ENCODE data around the gene NTNG1.

Gene NTNG1

DNA sequence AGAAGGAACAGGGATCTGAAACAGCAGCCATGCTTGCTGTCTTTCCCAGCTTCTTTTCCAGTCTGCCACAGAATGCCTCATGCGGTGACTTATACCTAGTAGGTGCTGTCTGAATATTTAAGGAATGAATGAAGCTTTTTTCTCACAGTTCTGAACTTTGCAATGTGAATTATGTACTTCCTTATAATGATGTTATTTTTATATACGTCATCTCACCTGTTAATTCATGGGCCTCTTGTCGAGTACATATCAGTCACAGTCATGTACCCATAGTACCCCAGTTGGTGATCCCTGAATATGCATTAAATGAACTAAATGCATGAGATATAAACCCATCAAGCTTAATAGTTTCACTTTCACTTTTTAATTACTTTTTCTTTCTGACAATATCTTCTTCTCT is 132.7 kb downstream of the NTNG1 start:
- H3K4me3 ChIP-seq (ENCODE audit: low read length), result no peak overlapping the region
- H3K9me3 ChIP-seq (ENCODE audit: control insufficient read depth, low read length), result no peaks in the 10 kb centered on the region
- H3K36me3 ChIP-seq (ENCODE audit: control insufficient read depth, insufficient read depth, low read length), result no peaks in the 10 kb centered on the region
- H3K27me3 ChIP-seq (ENCODE audit: control insufficient read depth, insufficient read depth, low read length), result no peaks in the 10 kb centered on the region
- no peaks in the 10 kb centered on the region for H3K4me1 ChIP-seq (ENCODE audit: control insufficient read depth, insufficient read depth, low read length)
- no peak overlapping the region for H3K9ac ChIP-seq (ENCODE audit: low read length)

GRCh38 chr1:107274227-107274626 is 133.4 kb downstream of the NTNG1 start:
- Histone ChIP-seq H3K27me3 (ENCODE audit: control insufficient read depth, insufficient read depth, low read length) (no peaks in the 10 kb centered on the region), H3K9me3 (ENCODE audit: control insufficient read depth, low read length) (no peaks in the 10 kb centered on the region), H3K4me1 (ENCODE audit: control insufficient read depth, insufficient read depth, low read length) (no peaks in the 10 kb centered on the region), H3K36me3 (ENCODE audit: control insufficient read depth, insufficient read depth, low read length) (no peaks in the 10 kb centered on the region), H3K9ac (ENCODE audit: low read length) (no peak overlapping the region), H3K4me3 (ENCODE audit: low read length) (no peak overlapping the region)

GRCh38 chr1:107276247-107276646 is 135.4 kb downstream of the NTNG1 start:
- Histone ChIP-seq H3K27me3 (ENCODE audit: control insufficient read depth, insufficient read depth, low read length) (no peaks in the 10 kb centered on the region), H3K9me3 (ENCODE audit: control insufficient read depth, low read length) (no peaks in the 10 kb centered on the region), H3K4me1 (ENCODE audit: control insufficient read depth, insufficient read depth, low read length) (no peaks in the 10 kb centered on the region), H3K36me3 (ENCODE audit: control insufficient read depth, insufficient read depth, low read length) (no peaks in the 10 kb centered on the region), H3K4me3 (ENCODE audit: low read length) (no peak overlapping the region), H3K9ac (ENCODE audit: low read length) (no peak overlapping the region)

DNA sequence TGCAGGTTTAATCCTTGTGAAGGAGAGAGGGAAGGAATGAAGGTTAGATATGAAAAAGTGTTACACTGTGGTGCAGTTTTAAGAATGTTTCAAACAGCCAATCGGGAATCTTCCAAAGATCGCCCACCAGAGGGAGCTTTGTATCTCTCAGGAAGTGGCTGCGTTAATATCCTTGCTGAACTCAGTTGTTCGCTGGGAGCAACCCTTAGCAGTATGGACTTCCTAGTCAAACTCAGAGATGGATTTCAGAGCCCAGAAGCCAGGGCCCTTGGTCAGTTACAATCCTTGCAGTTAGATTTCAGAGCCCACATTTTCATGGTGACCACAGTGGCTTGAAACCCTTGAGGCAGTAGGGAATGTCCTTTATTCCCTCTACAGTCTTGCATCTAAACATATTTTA is 136.2 kb downstream of the NTNG1 start:
- no peaks in the 10 kb centered on the region for H3K4me1 ChIP-seq (ENCODE audit: control insufficient read depth, insufficient read depth, low read length)
- H3K27me3 ChIP-seq (ENCODE audit: control insufficient read depth, insufficient read depth, low read length), result no peaks in the 10 kb centered on the region
- no peaks in the 10 kb centered on the region for H3K36me3 ChIP-seq (ENCODE audit: control insufficient read depth, insufficient read depth, low read length)
- H3K9ac ChIP-seq (ENCODE audit: low read length), result no peak overlapping the region
- no peak overlapping the region for H3K4me3 ChIP-seq (ENCODE audit: low read length)
- H3K9me3 ChIP-seq (ENCODE audit: control insufficient read depth, low read length), result no peaks in the 10 kb centered on the region

DNA sequence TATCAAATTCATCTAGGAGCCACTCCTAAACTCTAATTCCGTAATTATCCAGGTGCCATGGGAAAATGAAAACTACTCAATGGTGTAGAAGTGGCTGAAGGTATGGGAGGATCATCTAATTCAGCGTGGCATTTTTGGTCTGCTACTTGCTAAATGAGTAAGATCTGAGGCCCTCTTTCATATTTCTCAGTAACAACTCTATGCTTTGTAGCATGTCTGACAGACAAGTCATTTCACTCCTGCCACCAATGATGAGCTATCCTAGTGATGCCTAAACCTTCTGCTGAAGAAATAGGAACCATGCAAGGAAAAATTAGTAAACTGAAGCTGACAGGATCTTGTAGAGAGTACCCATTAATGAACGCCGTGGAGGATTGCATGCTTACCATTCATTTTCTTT is 145.3 kb downstream of the NTNG1 start:
- H3K4me1 ChIP-seq (ENCODE audit: control insufficient read depth, insufficient read depth, low read length), result no peaks in the 10 kb centered on the region
- no peaks in the 10 kb centered on the region for H3K9me3 ChIP-seq (ENCODE audit: control insufficient read depth, low read length)
- H3K4me3 ChIP-seq (ENCODE audit: low read length), result no peak overlapping the region
- H3K36me3 ChIP-seq (ENCODE audit: control insufficient read depth, insufficient read depth, low read length), result no peaks in the 10 kb centered on the region
- no peak overlapping the region for H3K9ac ChIP-seq (ENCODE audit: low read length)
- H3K27me3 ChIP-seq (ENCODE audit: control insufficient read depth, insufficient read depth, low read length), result no peaks in the 10 kb centered on the region

- Histone ChIP-seq H3K36me3 (ENCODE audit: control insufficient read depth, insufficient read depth, low read length) (no peaks in the 10 kb centered on the region), H3K27me3 (ENCODE audit: control insufficient read depth, insufficient read depth, low read length) (no peaks in the 10 kb centered on the region), H3K4me1 (ENCODE audit: control insufficient read depth, insufficient read depth, low read length) (no peaks in the 10 kb centered on the region), H3K4me3 (ENCODE audit: low read length) (no peak overlapping the region), H3K9me3 (ENCODE audit: control insufficient read depth, low read length) (no peaks in the 10 kb centered on the region), H3K9ac (ENCODE audit: low read length) (no peak overlapping the region)
These were observed 151.1 kb downstream of the NTNG1 start for GRCh38 chr1:107291987-107292386.

GRCh38 chr1:107293901-107294613 is 153.2 kb downstream of the NTNG1 start:
- Histone ChIP-seq H3K9ac (ENCODE audit: low read length) (no peak overlapping the region), H3K36me3 (ENCODE audit: control insufficient read depth, insufficient read depth, low read length) (no peaks in the 10 kb centered on the region), H3K9me3 (ENCODE audit: control insufficient read depth, low read length) (no peaks in the 10 kb centered on the region), H3K4me3 (ENCODE audit: low read length) (no peak overlapping the region), H3K27me3 (ENCODE audit: control insufficient read depth, insufficient read depth, low read length) (no peaks in the 10 kb centered on the region), H3K4me1 (ENCODE audit: control insufficient read depth, insufficient read depth, low read length) (no peaks in the 10 kb centered on the region)

DNA sequence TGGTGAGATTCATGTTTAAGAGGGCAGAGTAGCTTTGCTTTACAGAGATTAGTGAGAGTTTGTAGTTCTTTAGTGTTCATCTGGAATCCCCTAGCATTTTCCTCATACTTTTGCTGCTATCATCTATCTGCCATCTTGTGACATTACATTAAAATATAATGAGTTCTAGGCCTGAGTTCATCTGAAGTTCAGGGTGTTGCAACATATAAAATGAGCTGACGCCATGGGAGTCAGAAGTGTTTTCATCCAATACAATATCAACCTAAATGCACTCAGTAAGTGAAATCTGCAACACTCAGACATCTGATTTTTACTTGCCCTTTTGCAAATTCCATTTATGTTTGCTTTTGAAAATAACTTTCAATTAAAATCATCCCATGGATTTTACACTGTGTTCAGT is 153.8 kb downstream of the NTNG1 start:
- Histone ChIP-seq H3K36me3 (ENCODE audit: control insufficient read depth, insufficient read depth, low read length) (no peaks in the 10 kb centered on the region), H3K9me3 (ENCODE audit: control insufficient read depth, low read length) (no peaks in the 10 kb centered on the region), H3K27me3 (ENCODE audit: control insufficient read depth, insufficient read depth, low read length) (no peaks in the 10 kb centered on the region), H3K4me1 (ENCODE audit: control insufficient read depth, insufficient read depth, low read length) (no peaks in the 10 kb centered on the region), H3K4me3 (ENCODE audit: low read length) (no peak overlapping the region), H3K9ac (ENCODE audit: low read length) (no peak overlapping the region)

DNA sequence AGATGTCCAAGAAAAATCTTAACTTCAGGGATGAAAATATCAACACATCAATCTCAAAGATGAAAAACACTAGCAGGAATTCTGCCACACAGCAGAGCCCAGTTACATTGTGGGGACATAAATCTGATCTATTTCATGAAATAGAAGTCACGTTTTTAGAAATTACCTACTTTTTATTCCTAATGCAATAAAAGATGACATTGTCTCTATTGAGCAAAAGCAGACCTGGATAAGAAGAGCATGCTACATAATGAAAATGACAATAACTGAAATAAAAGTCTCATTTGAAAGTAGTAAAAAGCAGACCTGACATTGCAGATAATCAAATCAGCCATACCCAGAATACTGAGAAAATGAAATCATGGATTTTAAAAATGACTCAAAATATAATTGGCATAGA is 156.8 kb downstream of the NTNG1 start:
- Histone ChIP-seq H3K4me1 (ENCODE audit: control insufficient read depth, insufficient read depth, low read length) (no peaks in the 10 kb centered on the region), H3K9me3 (ENCODE audit: control insufficient read depth, low read length) (no peaks in the 10 kb centered on the region), H3K9ac (ENCODE audit: low read length) (no peak overlapping the region), H3K36me3 (ENCODE audit: control insufficient read depth, insufficient read depth, low read length) (no peaks in the 10 kb centered on the region), H3K4me3 (ENCODE audit: low read length) (no peak overlapping the region), H3K27me3 (ENCODE audit: control insufficient read depth, insufficient read depth, low read length) (no peaks in the 10 kb centered on the region)

- Histone ChIP-seq H3K4me1 (ENCODE audit: control insufficient read depth, insufficient read depth, low read length) (no peaks in the 10 kb centered on the region), H3K9ac (ENCODE audit: low read length) (no peak overlapping the region), H3K36me3 (ENCODE audit: control insufficient read depth, insufficient read depth, low read length) (no peaks in the 10 kb centered on the region), H3K9me3 (ENCODE audit: control insufficient read depth, low read length) (no peaks in the 10 kb centered on the region), H3K4me3 (ENCODE audit: low read length) (no peak overlapping the region), H3K27me3 (ENCODE audit: control insufficient read depth, insufficient read depth, low read length) (no peaks in the 10 kb centered on the region)
These were observed 157.7 kb downstream of the NTNG1 start for GRCh38 chr1:107298526-107298925.

GRCh38 chr1:107299521-107299920 is 158.7 kb downstream of the NTNG1 start:
- Histone ChIP-seq H3K9ac (ENCODE audit: low read length) (no peak overlapping the region), H3K9me3 (ENCODE audit: control insufficient read depth, low read length) (no peaks in the 10 kb centered on the region), H3K36me3 (ENCODE audit: control insufficient read depth, insufficient read depth, low read length) (no peaks in the 10 kb centered on the region), H3K4me3 (ENCODE audit: low read length) (no peak overlapping the region), H3K27me3 (ENCODE audit: control insufficient read depth, insufficient read depth, low read length) (no peaks in the 10 kb centered on the region), H3K4me1 (ENCODE audit: control insufficient read depth, insufficient read depth, low read length) (no peaks in the 10 kb centered on the region)

GRCh38 chr1:107309962-107310361 is 169.1 kb downstream of the NTNG1 start:
- no peak overlapping the region for H3K9ac ChIP-seq (ENCODE audit: low read length)
- no peaks in the 10 kb centered on the region for H3K4me1 ChIP-seq (ENCODE audit: control insufficient read depth, insufficient read depth, low read length)
- H3K36me3 ChIP-seq (ENCODE audit: control insufficient read depth, insufficient read depth, low read length), result no peaks in the 10 kb centered on the region
- H3K27me3 ChIP-seq (ENCODE audit: control insufficient read depth, insufficient read depth, low read length), result no peaks in the 10 kb centered on the region
- no peaks in the 10 kb centered on the region for H3K9me3 ChIP-seq (ENCODE audit: control insufficient read depth, low read length)
- no peak overlapping the region for H3K4me3 ChIP-seq (ENCODE audit: low read length)

DNA sequence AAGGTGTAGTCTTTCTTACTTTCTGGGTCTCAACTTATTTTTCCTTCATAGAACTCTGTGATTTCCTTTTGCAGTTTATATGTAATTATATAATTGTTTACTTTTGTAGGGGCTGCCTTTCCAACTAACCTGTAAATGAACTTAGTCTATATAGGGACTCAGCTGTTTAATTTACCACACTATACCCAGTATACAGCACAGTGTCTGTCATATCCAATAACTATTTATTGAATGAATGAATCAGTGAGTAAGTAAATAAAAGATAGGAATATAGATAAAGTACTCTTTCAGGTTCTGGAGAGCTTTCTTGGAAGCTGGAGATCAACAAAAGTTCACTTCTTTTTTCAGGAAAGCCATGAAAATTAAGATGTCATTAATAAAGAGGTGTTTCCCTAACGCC is 174.8 kb downstream of the NTNG1 start:
- H3K9ac ChIP-seq (ENCODE audit: low read length), result no peak overlapping the region
- no peak overlapping the region for H3K4me3 ChIP-seq (ENCODE audit: low read length)
- no peaks in the 10 kb centered on the region for H3K9me3 ChIP-seq (ENCODE audit: control insufficient read depth, low read length)
- H3K4me1 ChIP-seq (ENCODE audit: control insufficient read depth, insufficient read depth, low read length), result no peaks in the 10 kb centered on the region
- no peaks in the 10 kb centered on the region for H3K27me3 ChIP-seq (ENCODE audit: control insufficient read depth, insufficient read depth, low read length)
- no peaks in the 10 kb centered on the region for H3K36me3 ChIP-seq (ENCODE audit: control insufficient read depth, insufficient read depth, low read length)

All from mucosa of stomach (tissue), 1 donor.